ENCODE results near the gene BPTF.
A peak's percentile ranks its signal among the peaks of the same experiment; 100 is the strongest.

BPTF gene

GRCh38 chr17:67779098-67779672 lies 46.1 kb upstream of the BPTF start (continued):
- peak; percentile 55 for TF ChIP-seq PRDM10 (tag by site-specific recombination; IDR thresholded peaks at IDR 0.05)

- Histone ChIP-seq H3K36me3 (ENCODE audit: control insufficient read depth in 2 of 2, insufficient read depth in 1 of 2, low read length in 2 of 2) (no peaks in the 10 kb centered on the region; a peak in 1 of 3 replicates), H3K4me3 (ENCODE audit: low read depth, low read length) (no peak overlapping the region), H3K27ac (ENCODE audit: extremely low read depth, low read depth, low read length) (no peak overlapping the region), H3K9me3 (ENCODE audit: control insufficient read depth, insufficient read depth, low read depth, low read length) (no peaks in the 10 kb centered on the region), H3K4me1 (ENCODE audit: control insufficient read depth, insufficient read depth, low read length) (peaks cover 3% of the 10 kb centered on the region; the same call in 1 of the 2 replicates)
- TF ChIP-seq ZNF560 (tag by site-specific recombination; IDR thresholded peaks at IDR 0.05; ENCODE audit: borderline replicate concordance) = no peak
- TF ChIP-seq ZNF133 (tag by site-specific recombination; IDR thresholded peaks at IDR 0.05) = no peak
- TF ChIP-seq PRDM10 (tag by site-specific recombination; IDR thresholded peaks at IDR 0.05) = peak; percentile 72
- no peak for TF ChIP-seq SP7 (tag by site-specific recombination; IDR thresholded peaks at IDR 0.05)
- POLR2A ChIA-PET = interaction anchor here (0.9 kb wide), 1 partner anchor 23 kb away, joined by 3 read pairs; no protein-coding TSS in a partner anchor
- CTCF ChIA-PET = interaction anchor here (0.6 to 1.8 kb wide), 3 partner anchors 15 to 658 kb away, joined by 3 to 6 read pairs (median 4); no protein-coding TSS in a partner anchor
Observed at GRCh38 chr17:67784364-67785121, 40.8 kb upstream of the BPTF start.

GRCh38 chr17:67785122-67785477 lies 40.2 kb upstream of the BPTF start:
- no peak overlapping the region for H3K4me3 ChIP-seq (ENCODE audit: low read depth, low read length)
- H3K36me3 ChIP-seq (ENCODE audit: control insufficient read depth in 2 of 2, insufficient read depth in 1 of 2, low read length in 2 of 2) = no peaks in the 10 kb centered on the region; a peak in 1 of 3 replicates
- no peaks in the 10 kb centered on the region for H3K9me3 ChIP-seq (ENCODE audit: control insufficient read depth, insufficient read depth, low read depth, low read length)
- ChIA-PET POLR2A (no interaction called here), CTCF (interaction anchor here (0.6 to 1.8 kb wide), 3 partner anchors 15 to 658 kb away, joined by 3 to 6 read pairs (median 4); no protein-coding TSS in a partner anchor)
- no peak overlapping the region for H3K27ac ChIP-seq (ENCODE audit: extremely low read depth, low read depth, low read length)
- H3K4me1 ChIP-seq (ENCODE audit: control insufficient read depth, insufficient read depth, low read length) = peaks cover 3% of the 10 kb centered on the region; the same call in 1 of the 2 replicates
- TF ChIP-seq ZSCAN16 (tag by site-specific recombination; IDR thresholded peaks at IDR 0.05) = no peak
- no peak for TF ChIP-seq ZNF133 (tag by site-specific recombination; IDR thresholded peaks at IDR 0.05)
- no peak for TF ChIP-seq ZBTB1 (tag by site-specific recombination; IDR thresholded peaks at IDR 0.05)
- TF ChIP-seq ZNF830 (tag by site-specific recombination; IDR thresholded peaks at IDR 0.05; ENCODE audit: low read depth) = no peak
- no peak for TF ChIP-seq GLI4 (tag by site-specific recombination; IDR thresholded peaks at IDR 0.05)
- TF ChIP-seq ZNF239 (tag by site-specific recombination; IDR thresholded peaks at IDR 0.05) = no peak
- no peak for TF ChIP-seq ZNF473 (tag by site-specific recombination; IDR thresholded peaks at IDR 0.05)
- no peak for TF ChIP-seq ZNF747 (tag by site-specific recombination; IDR thresholded peaks at IDR 0.05)
- no peak for TF ChIP-seq ZNF707 (tag by site-specific recombination; IDR thresholded peaks at IDR 0.05)
- no peak for TF ChIP-seq ZNF704 (tag by site-specific recombination; IDR thresholded peaks at IDR 0.05)
- TF ChIP-seq KLF16 (tag by site-specific recombination; IDR thresholded peaks at IDR 0.05) = no peak
- TF ChIP-seq PATZ1 (tag by site-specific recombination; IDR thresholded peaks at IDR 0.05) = no peak
- no peak for TF ChIP-seq ZNF776 (tag by site-specific recombination; IDR thresholded peaks at IDR 0.05; ENCODE audit: borderline replicate concordance)
- TF ChIP-seq ZNF280D (tag by site-specific recombination; IDR thresholded peaks at IDR 0.05) = no peak
